Measurements from ENCODE around the gene IKZF4. TPM values are rescaled to one million over a fixed set of nuclear protein-coding genes. Genes with fewer than 3 reads are reported as not detected.
A peak's percentile ranks its signal among the peaks of the same experiment; 100 is the strongest.

Gene IKZF4
- total and polyA plus RNA-seq, 10 of the 15 experiments (the other 5 are each of a cell fraction or from before 2014, with no cell fraction given): 0.74 to 5.5 (median 1.1) TPM

DNA sequence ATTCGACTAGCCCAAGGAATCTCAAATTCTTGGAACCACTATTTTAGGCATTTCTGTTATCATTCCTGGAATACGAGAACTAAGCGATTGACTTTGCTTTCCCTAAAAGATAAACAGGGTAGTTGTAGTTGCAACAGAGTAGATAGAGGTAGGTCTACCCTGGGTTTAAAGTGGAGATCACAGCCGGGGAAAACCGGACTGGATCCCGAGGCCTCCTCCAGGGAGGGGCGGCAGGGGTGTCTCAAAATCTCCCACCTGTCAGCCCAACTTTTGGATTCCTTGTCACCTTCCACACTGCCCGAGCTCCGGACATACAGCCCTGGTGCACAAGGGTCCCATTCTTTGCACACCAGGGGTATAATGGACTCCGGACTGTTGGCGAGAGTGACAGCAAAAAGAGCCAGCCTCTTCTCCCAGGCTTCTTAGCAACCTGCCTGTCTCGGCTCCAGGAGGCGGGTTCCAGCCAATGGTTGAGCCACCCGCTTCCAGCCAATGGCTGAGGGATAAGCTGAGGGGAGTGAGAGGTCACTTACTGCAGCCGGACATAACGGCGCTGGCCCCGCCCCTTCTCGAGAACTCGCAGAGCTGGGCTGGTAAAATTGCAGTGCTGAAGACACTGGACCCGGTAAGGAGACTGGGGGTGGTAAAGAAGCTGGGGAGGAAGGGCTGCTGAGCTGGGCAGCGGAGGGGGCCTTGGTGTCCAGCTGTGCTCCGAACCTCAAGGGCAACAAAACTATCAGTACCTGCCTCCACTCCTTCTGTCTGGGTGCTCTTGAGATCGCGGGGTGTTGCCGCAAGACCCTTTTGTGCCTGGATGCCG, 23.9 kb upstream of the IKZF4 start, which contains the start of gene SUOX (continued):
- TF ChIP-seq IRF3 (IDR thresholded peaks at IDR 0.05): peak; percentile 62; the same call in 1 of the 2 replicates

GRCh38 chr12:55997535-55997859, 23.3 kb upstream of the IKZF4 start:
- Histone ChIP-seq H3K36me3 (ENCODE audit: control insufficient read depth in 2 of 2, insufficient read depth in 2 of 2, low read length in 1 of 2) (peaks cover 1 to 5% of the 10 kb centered on the region in 2 experiments; a peak in 3 of 4 replicates), H3K9ac (ENCODE audit: control insufficient read depth, insufficient read depth, low read length) (peak overlapping the region; percentile 72), H4K20me1 (ENCODE audit: control insufficient read depth, insufficient read depth) (no peaks in the 10 kb centered on the region), H3K79me2 (ENCODE audit: control insufficient read depth, insufficient read depth, low read length) (no peaks in the 10 kb centered on the region), H3K4me3 (peak overlapping the region; percentile 74), H3K27me3 (replicated peaks in 1 of 2; ENCODE audit: control insufficient read depth in 2 of 2, insufficient read depth in 2 of 2, low read length in 1 of 2) (no peaks in the 10 kb centered on the region), H3K27ac (ENCODE audit: control insufficient read depth, insufficient read depth) (0 out of 2 replicates have a peak overlapping the region, but pooled peaks have one; percentile 20), H3K4me2 (ENCODE audit: control insufficient read depth, insufficient read depth) (peak overlapping the region; percentile 88), H3K4me1 (ENCODE audit: control insufficient read depth, insufficient read depth, low read length) (peaks cover 3% of the 10 kb centered on the region; the same call in 1 of the 2 replicates), H3K9me3 (replicated peaks; ENCODE audit: control insufficient read depth, insufficient read depth, low read length) (no peaks in the 10 kb centered on the region), H2AFZ (ENCODE audit: control insufficient read depth, low read depth, low read length) (peak overlapping the region; percentile 80)
- WGBS (ENCODE audit: insufficient coverage, insufficient replicate concordance, low lambda C conversion rate, missing lambda C conversion rate): 38% methylated on average over 4 of the region's 5 CpGs
- ChIA-PET POLR2A (interaction anchor here (0.5 to 2.6 kb wide), 16 partner anchors 10 to 263 kb away, joined by 3 to 46 read pairs (median 6); partner anchors contain the start of genes PYM1 and RAB5B), SMC1A (ENCODE audit: uncharacterized antibody, unreplicated experiment) (interaction anchor here (0.7 to 4.2 kb wide), 14 partner anchors 10 to 259 kb away, joined by 3 to 52 read pairs (median 6); partner anchors contain the start of genes DNAJC14, PYM1 and RAB5B), CTCF (interaction anchor here (0.6 to 6.0 kb wide), 27 partner anchors 9 to 259 kb away, joined by 3 to 107 read pairs (median 5); partner anchors contain the start of genes DGKA, GDF11, ORMDL2 and PA2G4), RAD21 (ENCODE audit: unreplicated experiment) (interaction anchor here (0.6 to 4.8 kb wide), 21 partner anchors 10 to 268 kb away, joined by 3 to 44 read pairs (median 10); partner anchors contain the start of genes PA2G4, PYM1, RAB5B and RPL41)
- no TSS peak for BruUV-seq (replicated peaks)
- no peak for DNase-seq (ENCODE audit: low read depth, low spot score)
- intact Hi-C loops (cut with micrococcal nuclease; ENCODE audit: unreplicated experiment): loop anchor here (5.0 kb wide), 1 partner anchor 120 kb away; the partner anchor contains the start of genes RPL41 and ZC3H10
- peak; percentile 15 for ATAC-seq
- in situ Hi-C loops (cut with MboI): no loop called here
- no peak for FAIRE-seq
- no peak for TF ChIP-seq ZNF274 (IDR thresholded peaks at IDR 0.05; ENCODE audit: insufficient read depth, insufficient read length)
- TF ChIP-seq GATAD2B (conservative IDR thresholded peaks at IDR 0.05; ENCODE audit: low read depth): peak; percentile 10; the same call in 1 of the 2 replicates

Data from GM12878 (cell line).